ENCODE measurements around the gene ZBTB24. TPM values are rescaled to one million over a fixed set of nuclear protein-coding genes. Genes with fewer than 3 reads are reported as not detected.
"Not testable (repeated sequence)": the region's sequence is repeated elsewhere in the genome, so short reads cannot be mapped to it uniquely, and the experiment has no call there.

Gene ZBTB24
- total RNA-seq, 1 experiment from 2014 or later = 21.5 TPM

DNA sequence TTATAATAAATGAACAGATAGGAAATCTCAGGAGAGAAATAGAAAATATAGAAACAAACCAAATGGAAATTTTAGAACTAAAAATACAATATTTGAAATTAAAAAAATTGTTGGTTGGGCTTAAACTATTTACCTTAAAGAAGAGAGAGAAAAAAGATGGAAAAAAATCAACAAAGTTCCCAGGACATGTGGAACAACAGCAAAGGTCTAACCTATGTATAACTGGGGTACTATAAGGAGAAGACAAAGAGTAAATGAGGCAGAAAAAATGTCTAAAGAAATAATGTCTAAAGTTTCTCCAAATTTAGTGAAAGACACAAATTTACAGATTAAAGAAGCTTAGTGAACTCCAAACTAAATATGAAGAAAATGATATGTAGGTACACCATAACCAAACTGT, 41.1 kb upstream of the ZBTB24 start:
- in situ Hi-C loops (cut with HindIII; ENCODE audit: low pct_unique_long_range_greater_than_20kb, low sequenced_read_pairs) = no loop called here
- no peaks in the 10 kb centered on the region for H3K36me3 ChIP-seq (ENCODE audit: control insufficient read depth, insufficient read depth, low read length)
- peaks cover 23% of the 10 kb centered on the region for H3K27me3 ChIP-seq (ENCODE audit: control insufficient read depth, insufficient read depth, low read length)
- POLR2A ChIA-PET = no interaction called here
- intact Hi-C loops (cut with micrococcal nuclease; ENCODE audit: unreplicated experiment) = no loop called here
- CTCF ChIA-PET = no interaction called here
- H3K4me3 ChIP-seq (ENCODE audit: low read depth in 2 of 2, low read length in 2 of 2) = no peak overlapping the region
- no peak for TF ChIP-seq POLR2AphosphoS5 (IDR thresholded peaks at IDR 0.05; ENCODE audit: low read depth, low read length)
- H3K4me1 ChIP-seq (ENCODE audit: control insufficient read depth, insufficient read depth, low read length) = no peaks in the 10 kb centered on the region
- ATAC-seq (no peak), DNase-seq (ENCODE audit: low read depth, low spot score) (no peak)
- BruUV-seq (replicated peaks) = no TSS peak
- H3K9me3 ChIP-seq (ENCODE audit: control insufficient read depth, insufficient read depth, low read depth, low read length) = peaks cover 12% of the 10 kb centered on the region
- H3K27ac ChIP-seq (ENCODE audit: low read length) = no peak overlapping the region

DNA sequence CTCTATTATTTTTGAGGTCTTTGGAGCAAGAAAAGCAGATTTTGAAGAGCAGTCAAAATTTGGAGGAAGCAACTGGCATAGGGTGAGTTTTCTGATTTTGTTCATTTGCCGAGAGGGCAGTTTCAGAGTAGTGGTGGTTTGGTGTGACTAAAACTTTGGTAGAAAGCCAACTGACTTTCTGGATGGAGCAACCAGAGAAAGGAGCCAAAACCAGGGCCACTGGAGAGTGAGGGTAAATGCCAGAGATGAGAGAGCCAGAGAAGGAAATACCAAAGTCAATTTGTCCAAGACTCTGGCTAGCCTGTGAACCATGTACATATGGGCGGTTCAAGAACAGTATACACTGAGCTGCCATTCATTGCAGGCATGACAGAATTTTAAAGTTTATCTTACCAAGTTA, 40.5 kb upstream of the ZBTB24 start:
- TF ChIP-seq SIN3A (IDR thresholded peaks at IDR 0.05; ENCODE audit: borderline replicate concordance, insufficient read depth, low read depth, low read length) = no peak
- DNase-seq (ENCODE audit: low read depth, low spot score) (no peak), ATAC-seq (no peak)
- Histone ChIP-seq H3K4me3 (ENCODE audit: low read depth in 2 of 2, low read length in 2 of 2) (no peak overlapping the region), H3K27ac (ENCODE audit: low read length) (no peak overlapping the region), H3K4me1 (ENCODE audit: control insufficient read depth, insufficient read depth, low read length) (no peaks in the 10 kb centered on the region), H3K36me3 (ENCODE audit: control insufficient read depth, insufficient read depth, low read length) (no peaks in the 10 kb centered on the region), H3K9me3 (ENCODE audit: control insufficient read depth, insufficient read depth, low read depth, low read length) (peaks cover 12% of the 10 kb centered on the region), H3K27me3 (ENCODE audit: control insufficient read depth, insufficient read depth, low read length) (peaks cover 23% of the 10 kb centered on the region)
- in situ Hi-C loops (cut with HindIII; ENCODE audit: low pct_unique_long_range_greater_than_20kb, low sequenced_read_pairs) = no loop called here
- POLR2A ChIA-PET = no interaction called here
- no TSS peak for BruUV-seq (replicated peaks)
- CTCF ChIA-PET = no interaction called here
- intact Hi-C loops (cut with micrococcal nuclease; ENCODE audit: unreplicated experiment) = no loop called here

DNA sequence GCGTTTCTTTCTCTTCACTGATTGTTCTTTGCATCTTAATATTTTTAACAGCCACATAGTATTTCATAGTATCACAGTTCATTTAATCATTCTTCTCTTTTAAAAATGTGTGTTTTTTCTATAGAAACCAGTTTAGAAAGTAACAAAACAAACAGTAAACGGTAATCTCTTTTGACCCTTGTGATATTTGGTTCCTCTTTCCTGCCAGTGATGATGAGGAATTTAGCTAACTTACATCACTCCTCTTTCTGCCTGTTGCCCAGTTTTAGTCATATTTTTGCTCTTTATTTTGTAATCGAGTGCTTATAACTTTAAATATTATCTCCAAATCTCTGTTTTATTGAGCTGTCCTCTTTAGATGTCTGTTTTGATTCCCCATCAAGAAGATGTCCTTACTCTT, 38.1 kb upstream of the ZBTB24 start:
- intact Hi-C loops (cut with micrococcal nuclease; ENCODE audit: unreplicated experiment) = no loop called here
- TF ChIP-seq REST (IDR thresholded peaks at IDR 0.05; ENCODE audit: insufficient read depth in 1 of 2, low read depth in 2 of 2, low read length in 1 of 2) (no peak), SIN3A (IDR thresholded peaks at IDR 0.05; ENCODE audit: borderline replicate concordance, insufficient read depth, low read depth, low read length) (no peak), POLR2AphosphoS5 (IDR thresholded peaks at IDR 0.05; ENCODE audit: low read depth, low read length) (no peak), TCF7L2 (IDR thresholded peaks at IDR 0.05; ENCODE audit: low read depth, low read length) (no peak)
- TF ChIP-seq, protein P1, sequence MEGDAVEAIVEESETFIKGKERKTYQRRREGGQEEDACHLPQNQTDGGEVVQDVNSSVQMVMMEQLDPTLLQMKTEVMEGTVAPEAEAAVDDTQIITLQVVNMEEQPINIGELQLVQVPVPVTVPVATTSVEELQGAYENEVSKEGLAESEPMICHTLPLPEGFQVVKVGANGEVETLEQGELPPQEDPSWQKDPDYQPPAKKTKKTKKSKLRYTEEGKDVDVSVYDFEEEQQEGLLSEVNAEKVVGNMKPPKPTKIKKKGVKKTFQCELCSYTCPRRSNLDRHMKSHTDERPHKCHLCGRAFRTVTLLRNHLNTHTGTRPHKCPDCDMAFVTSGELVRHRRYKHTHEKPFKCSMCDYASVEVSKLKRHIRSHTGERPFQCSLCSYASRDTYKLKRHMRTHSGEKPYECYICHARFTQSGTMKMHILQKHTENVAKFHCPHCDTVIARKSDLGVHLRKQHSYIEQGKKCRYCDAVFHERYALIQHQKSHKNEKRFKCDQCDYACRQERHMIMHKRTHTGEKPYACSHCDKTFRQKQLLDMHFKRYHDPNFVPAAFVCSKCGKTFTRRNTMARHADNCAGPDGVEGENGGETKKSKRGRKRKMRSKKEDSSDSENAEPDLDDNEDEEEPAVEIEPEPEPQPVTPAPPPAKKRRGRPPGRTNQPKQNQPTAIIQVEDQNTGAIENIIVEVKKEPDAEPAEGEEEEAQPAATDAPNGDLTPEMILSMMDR (IDR thresholded peaks at IDR 0.05) = no peak
- CTCF ChIA-PET = no interaction called here

GRCh38 chr6:109519647-109520046, 36.6 kb upstream of the ZBTB24 start:
- BruUV-seq (replicated peaks); H3K4me1 ChIP-seq (ENCODE audit: control insufficient read depth, insufficient read depth, low read length); in situ Hi-C loops (cut with HindIII; ENCODE audit: low pct_unique_long_range_greater_than_20kb, low sequenced_read_pairs); CTCF ChIA-PET; POLR2A ChIA-PET; intact Hi-C loops (cut with micrococcal nuclease; ENCODE audit: unreplicated experiment); DNase-seq (ENCODE audit: low read depth, low spot score); H3K36me3 ChIP-seq (ENCODE audit: control insufficient read depth, insufficient read depth, low read length); H3K27ac ChIP-seq (ENCODE audit: low read length); ATAC-seq; H3K4me3 ChIP-seq (ENCODE audit: low read depth in 2 of 2, low read length in 2 of 2): not testable (repeated sequence)
- Histone ChIP-seq H3K9me3 (ENCODE audit: control insufficient read depth, insufficient read depth, low read depth, low read length) (peaks cover 12% of the 10 kb centered on the region), H3K27me3 (ENCODE audit: control insufficient read depth, insufficient read depth, low read length) (peaks cover 23% of the 10 kb centered on the region)

More for the DNA sequence above, 38.1 kb upstream of the ZBTB24 start:
- in situ Hi-C loops (cut with HindIII; ENCODE audit: low pct_unique_long_range_greater_than_20kb, low sequenced_read_pairs) = no loop called here
- no peak overlapping the region for H3K4me3 ChIP-seq (ENCODE audit: low read depth in 2 of 2, low read length in 2 of 2)
- ATAC-seq = no peak
- POLR2A ChIA-PET = no interaction called here
- BruUV-seq (replicated peaks) = no TSS peak
- DNase-seq (ENCODE audit: low read depth, low spot score) = no peak
- H3K27ac ChIP-seq (ENCODE audit: low read length) = no peak overlapping the region
- peaks cover 12% of the 10 kb centered on the region for H3K9me3 ChIP-seq (ENCODE audit: control insufficient read depth, insufficient read depth, low read depth, low read length)
- no peaks in the 10 kb centered on the region for H3K4me1 ChIP-seq (ENCODE audit: control insufficient read depth, insufficient read depth, low read length)
- H3K27me3 ChIP-seq (ENCODE audit: control insufficient read depth, insufficient read depth, low read length) = peaks cover 23% of the 10 kb centered on the region
- H3K36me3 ChIP-seq (ENCODE audit: control insufficient read depth, insufficient read depth, low read length) = no peaks in the 10 kb centered on the region

Measured in Panc1 (cell line).